Bronchial smooth muscle cell (primary cell): Measurements from ENCODE around the gene MTRR. TPM values are rescaled to one million over a fixed set of nuclear protein-coding genes. Genes with fewer than 3 reads are reported as not detected.

Experiments used
- total RNA-seq: library from RNA; depleted of rRNA; stranded (reverse); fragments of >200 nt; gene quantifications from 2 replicates; pipeline ENCODE4 v1.2.1, GENCODE V29; 2014

MTRR gene
- total RNA-seq, result 13.9 and 22.1 TPM in 2 replicates

GRCh38 chr5:7868773-7869473, at the start of gene MTRR, which contains the start of gene FASTKD3:
TSS of gene MTRR (plus strand) at chr5:7869148. CDS start at chr5:7870795, 1,647 bp downstream.
TSS of gene FASTKD3 (minus strand) at chr5:7869031. CDS start at chr5:7868083, 948 bp downstream.

GRCh38 chr5:7850395-7851239, 18.3 kb upstream of the MTRR start, which contains the start of gene CFAP90:
TSS of gene CFAP90 (minus strand) at chr5:7851133. CDS start at chr5:7851021, 112 bp downstream.

Other genes starting within 250 kb of the MTRR start
- gene CFAP90, start 18.0 kb upstream of the MTRR start, total RNA-seq, result 0.26 TPM in 1 of 2 replicates, not detected in the other
- gene FASTKD3, start 117 bp upstream of the MTRR start, total RNA-seq, result 8.0 and 9.0 TPM in 2 replicates